Activated naive CD4-positive, alpha-beta T cell treated with anti-CD3 and anti-CD28 coated beads for 36 hours (primary cell): ENCODE results near the gene MAGOHB. TPM values are rescaled to one million over a fixed set of nuclear protein-coding genes. Genes with fewer than 3 reads are reported as not detected.
"Not testable (repeated sequence)": the region's sequence is repeated elsewhere in the genome, so short reads cannot be mapped to it uniquely, and the experiment has no call there.

Experiments
- CTCF ChIA-PET: fragments of 350-600 bp; sonication (Branson Sonifier 250); formaldehyde crosslinking; loops from one replicate; lab custom pipeline; 2021; ENCODE audit warnings: antibody characterized with exemption; lab: Charles Lee
- DNase-seq: peaks from one replicate; pipeline ENCODE4 v3.0.0-alpha.2; 2020
- H3K27ac Mint-ChIP-seq: one replicate; pipeline ENCODE4 v1.8.0; 2021; ENCODE audit warnings: mild to moderate bottlenecking, mixed read lengths
- H3K27me3 Mint-ChIP-seq: one replicate; pipeline ENCODE4 v1.8.0; 2021; ENCODE audit warnings: low read depth, mixed read lengths
- H3K36me3 Mint-ChIP-seq: one replicate; pipeline ENCODE4 v1.8.0; 2021; ENCODE audit warnings: low read depth, mixed read lengths
- H3K4me1 Mint-ChIP-seq: one replicate; pipeline ENCODE4 v1.8.0; 2021; ENCODE audit warnings: low read depth, mixed read lengths
- H3K4me3 Mint-ChIP-seq: one replicate; pipeline ENCODE4 v1.8.0; 2021; ENCODE audit warnings: mild to moderate bottlenecking, moderate library complexity, mixed read lengths
- H3K9me3 Mint-ChIP-seq: one replicate; pipeline ENCODE4 v1.8.0; 2021; ENCODE audit warnings: mixed read lengths
- intact Hi-C: fragments of 100-400 bp; cut with micrococcal nuclease; formaldehyde crosslinking; loops from one replicate; pipeline ENCODE4 v1.15.1; 2023
- total RNA-seq, 2 experiments: library from RNA; stranded (reverse); gene quantifications; one replicate each; pipeline ENCODE4 v1.2.3, GENCODE V29; 2021

The MAGOHB gene
- 10 to 100 TPM; 58.8 to 61.1 TPM for total RNA-seq

DNA sequence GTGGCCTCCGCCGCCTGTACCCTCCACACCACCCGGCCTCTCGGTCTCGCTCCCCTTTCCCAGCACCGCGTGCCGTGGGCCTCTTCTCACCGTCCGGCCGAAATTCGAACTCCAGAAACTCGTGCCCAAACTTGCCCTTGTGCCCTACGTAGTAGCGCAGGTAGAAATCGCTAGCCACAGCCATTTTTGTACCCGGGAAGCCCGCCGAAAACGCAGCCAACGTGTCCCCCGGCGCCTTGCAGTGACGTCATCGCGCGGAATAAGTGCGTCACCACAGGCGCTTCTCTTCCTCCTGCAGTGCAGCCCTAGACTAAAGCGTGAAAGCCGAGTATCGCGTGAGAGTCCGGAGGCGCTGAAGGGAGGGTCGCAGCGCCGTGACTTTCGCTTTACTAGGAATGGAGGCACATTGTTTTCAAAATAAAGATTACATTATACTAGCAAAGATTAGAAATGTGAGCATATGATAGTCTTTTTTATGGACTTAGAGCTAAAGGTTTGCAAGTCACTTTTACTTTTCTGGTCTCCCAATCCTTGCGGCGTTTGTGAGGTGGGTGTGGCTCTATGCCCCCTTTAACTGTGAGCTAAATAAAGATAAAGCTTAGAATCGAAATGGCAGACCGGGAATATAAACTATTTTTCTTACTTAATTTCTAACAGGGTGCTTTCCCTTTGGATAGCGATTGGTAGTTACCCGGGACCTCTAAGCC lies at the start of gene MAGOHB:
Gene MAGOHB, minus strand, starts transcription at position 261 of the 707 bp plus-strand sequence. Its CDS starts 77 bp downstream, at position 184.
- peak; percentile 99 for DNase-seq
- intact Hi-C loops, result loop anchor here (1.0 to 10.0 kb wide), 10 partner anchors 61 to 1159 kb away; partner anchors contain the start of genes CLEC2B, GABARAPL1, SMIM10L1 and STYK1
- peaks cover 2% of the 10 kb centered on the region for H3K27me3 Mint-ChIP-seq
- H3K27ac Mint-ChIP-seq, result peak within 1 kb of the TSS; percentile 99
- H3K4me3 Mint-ChIP-seq, result peak within 1 kb of the TSS; percentile 99
- H3K36me3 Mint-ChIP-seq, result peaks cover 32% of the 10 kb centered on the region
- no peaks in the 10 kb centered on the region for H3K9me3 Mint-ChIP-seq
- H3K4me1 Mint-ChIP-seq, result peaks cover 30% of the 10 kb centered on the region
- CTCF ChIA-PET, result interaction anchor here (2.2 kb wide), 1 partner anchor 136 kb away, joined by 12 read pairs; no protein-coding TSS in a partner anchor

DNA sequence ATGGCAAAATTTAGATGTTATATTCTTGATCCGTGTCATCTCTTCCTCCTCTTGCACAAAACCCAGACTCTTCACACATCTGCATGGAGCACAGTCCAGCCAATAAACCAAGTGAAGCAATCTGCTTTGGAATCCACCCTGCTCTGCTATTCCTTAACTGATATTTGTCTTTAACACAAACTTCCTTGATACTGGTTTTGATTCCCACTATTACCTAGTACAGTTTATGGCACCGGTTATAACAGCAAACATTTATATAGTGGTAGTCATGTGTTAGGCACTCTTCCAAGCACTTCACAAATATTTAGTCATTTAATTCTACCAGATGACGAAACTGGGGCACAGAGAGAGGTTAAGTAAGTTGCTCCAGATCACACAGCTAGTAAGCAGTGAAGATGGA lies 47.9 kb upstream of the MAGOHB start:
- Mint-ChIP-seq H3K4me3 (no peak overlapping the region), H3K9me3 (peaks cover 1% of the 10 kb centered on the region), H3K4me1 (no peaks in the 10 kb centered on the region), H3K27me3 (peaks cover 4% of the 10 kb centered on the region), H3K27ac (no peak overlapping the region), H3K36me3 (no peaks in the 10 kb centered on the region)
- intact Hi-C loops, result no loop called here
- CTCF ChIA-PET, result no interaction called here
- DNase-seq, result no peak

DNA sequence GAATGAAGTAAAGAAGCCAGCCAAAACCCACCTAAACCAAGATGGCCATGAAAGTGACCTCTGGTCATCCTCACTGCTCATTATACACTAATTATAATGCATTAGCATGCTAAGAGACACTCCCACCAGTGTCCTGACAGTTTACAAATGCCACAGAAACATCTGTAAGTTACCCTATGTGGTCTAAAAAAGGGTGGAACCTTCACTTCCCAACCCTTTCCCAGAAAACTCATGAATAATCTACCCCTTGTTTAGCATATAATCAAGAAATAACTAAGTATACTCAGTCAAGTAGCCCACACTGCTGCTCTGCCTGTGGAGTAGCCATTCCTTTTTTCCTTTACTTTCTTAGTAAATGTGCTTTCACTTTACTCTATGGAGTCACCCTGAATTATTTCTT lies 40.6 kb upstream of the MAGOHB start:
- intact Hi-C loops, result no loop called here
- peaks cover 2% of the 10 kb centered on the region for H3K27me3 Mint-ChIP-seq
- H3K4me3 Mint-ChIP-seq, result no peak overlapping the region
- H3K27ac Mint-ChIP-seq, result no peak overlapping the region
- H3K4me1 Mint-ChIP-seq, result no peaks in the 10 kb centered on the region
- CTCF ChIA-PET, result no interaction called here
- H3K36me3 Mint-ChIP-seq, result no peaks in the 10 kb centered on the region
- H3K9me3 Mint-ChIP-seq, result peaks cover 5% of the 10 kb centered on the region
- DNase-seq, result no peak

DNA sequence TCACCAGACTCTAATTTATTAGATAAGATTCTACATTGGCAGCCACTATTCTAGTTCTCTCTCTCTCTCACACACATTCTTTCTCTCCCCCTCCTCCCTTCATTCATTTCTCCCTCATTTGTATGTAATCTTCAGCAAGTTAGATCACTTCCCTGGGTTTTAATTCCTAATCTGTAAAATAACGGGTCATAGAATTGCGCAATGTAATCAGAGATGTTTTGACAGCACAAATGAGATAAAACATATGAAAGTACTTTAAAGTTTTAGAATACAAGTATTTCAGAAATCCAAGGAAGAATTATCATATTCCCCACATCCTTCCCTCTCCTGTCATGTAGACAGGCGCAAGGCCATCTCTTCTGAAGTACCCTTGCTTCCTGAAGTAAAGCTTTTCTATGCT lies 38.8 kb upstream of the MAGOHB start:
- peaks cover 10% of the 10 kb centered on the region for H3K9me3 Mint-ChIP-seq
- no peaks in the 10 kb centered on the region for H3K4me1 Mint-ChIP-seq
- H3K27ac Mint-ChIP-seq, result no peak overlapping the region
- CTCF ChIA-PET, result no interaction called here
- no peak for DNase-seq
- peaks cover 5% of the 10 kb centered on the region for H3K27me3 Mint-ChIP-seq
- intact Hi-C loops, result no loop called here
- no peak overlapping the region for H3K4me3 Mint-ChIP-seq
- H3K36me3 Mint-ChIP-seq, result no peaks in the 10 kb centered on the region

DNA sequence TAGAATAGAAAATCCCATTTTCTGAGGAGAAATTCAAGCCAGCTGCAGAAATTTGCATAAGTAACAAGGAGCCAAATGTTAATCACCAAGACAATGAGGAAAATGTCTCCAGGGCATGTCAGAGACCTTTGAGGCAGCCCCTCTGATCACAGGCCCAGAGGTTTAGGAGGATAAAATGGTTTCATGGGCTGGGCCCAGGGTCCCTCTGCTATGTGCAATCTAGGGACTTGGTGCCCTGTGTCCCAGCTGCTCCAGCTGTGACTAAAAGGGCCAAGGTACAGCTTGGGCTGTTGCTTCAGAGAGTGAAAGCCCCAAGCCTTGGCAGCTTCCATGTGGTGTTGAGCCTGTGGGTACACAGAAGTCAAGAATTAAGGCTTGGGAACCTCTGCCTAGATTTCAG lies 33.2 kb upstream of the MAGOHB start:
- H3K4me1 Mint-ChIP-seq, CTCF ChIA-PET, H3K27ac Mint-ChIP-seq, H3K36me3 Mint-ChIP-seq, intact Hi-C loops, DNase-seq, H3K4me3 Mint-ChIP-seq: not testable (repeated sequence)
- Mint-ChIP-seq H3K9me3 (peaks cover 30% of the 10 kb centered on the region), H3K27me3 (peaks cover 13% of the 10 kb centered on the region)

DNA sequence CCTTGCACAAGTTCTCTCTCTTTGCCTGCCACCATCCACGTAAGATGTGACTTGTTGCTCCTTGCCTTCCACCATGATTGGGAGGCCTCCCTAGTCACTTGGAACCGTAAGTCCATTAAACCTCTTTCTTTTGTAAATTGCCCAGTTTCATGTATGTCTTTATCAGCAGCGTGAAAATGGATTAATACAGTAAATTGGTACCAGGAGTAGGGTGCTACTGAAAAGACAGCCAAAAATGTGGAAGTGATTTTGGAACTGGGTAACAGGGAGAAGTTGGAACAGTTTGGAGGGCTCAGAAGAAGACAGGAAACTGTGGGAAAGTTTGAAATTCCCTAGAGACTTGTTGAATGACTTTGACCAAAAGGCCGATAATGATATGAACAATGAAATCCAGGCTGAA lies 32.5 kb upstream of the MAGOHB start:
- intact Hi-C loops, result no loop called here
- Mint-ChIP-seq H3K4me3 (no peak overlapping the region), H3K27ac (no peak overlapping the region), H3K9me3 (peaks cover 30% of the 10 kb centered on the region), H3K4me1 (no peaks in the 10 kb centered on the region), H3K36me3 (peaks cover 8% of the 10 kb centered on the region), H3K27me3 (peaks cover 13% of the 10 kb centered on the region)
- DNase-seq, result no peak
- CTCF ChIA-PET, result no interaction called here

DNA sequence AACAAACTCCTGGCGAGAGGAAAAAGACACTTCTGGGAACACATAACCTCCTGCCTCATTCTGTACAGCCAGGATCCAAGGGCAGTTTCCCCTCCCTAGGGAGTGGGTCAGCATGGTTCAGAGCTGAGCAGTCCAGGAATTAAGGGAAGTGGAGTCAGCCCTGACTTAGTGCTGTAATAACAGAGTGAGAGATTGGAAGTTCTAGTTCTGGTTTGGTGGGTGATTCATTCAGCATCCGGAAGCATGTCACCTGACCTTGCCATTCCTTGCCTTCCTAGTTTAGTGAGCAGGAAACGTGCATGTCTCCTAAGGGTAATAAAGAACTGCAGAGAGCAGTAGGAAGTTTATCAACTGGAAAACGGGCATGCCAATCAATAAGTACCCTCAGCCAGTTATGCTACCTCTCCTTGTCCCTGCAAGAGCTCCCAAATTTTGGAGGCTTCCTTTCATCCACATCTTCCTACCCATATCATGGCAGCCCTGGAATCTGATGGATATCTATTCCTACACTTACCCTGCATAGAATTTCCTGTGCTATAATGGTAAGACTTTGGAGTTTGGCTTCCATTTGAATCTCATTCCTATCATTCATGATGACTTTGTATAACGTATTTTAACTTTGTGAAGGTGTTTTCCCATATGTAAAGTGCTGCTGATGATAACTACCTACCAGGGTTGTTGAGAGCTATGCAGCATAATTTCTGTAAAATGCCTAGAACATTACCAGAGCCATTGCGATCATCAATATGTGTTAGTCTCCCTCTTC lies 28.5 kb upstream of the MAGOHB start:
- DNase-seq, result no peak
- Mint-ChIP-seq H3K27me3 (peaks cover 14% of the 10 kb centered on the region), H3K4me1 (no peaks in the 10 kb centered on the region), H3K9me3 (peaks cover 22% of the 10 kb centered on the region), H3K4me3 (no peak overlapping the region), H3K27ac (no peak overlapping the region), H3K36me3 (peaks cover 8% of the 10 kb centered on the region)
- intact Hi-C loops, result no loop called here
- CTCF ChIA-PET, result no interaction called here

DNA sequence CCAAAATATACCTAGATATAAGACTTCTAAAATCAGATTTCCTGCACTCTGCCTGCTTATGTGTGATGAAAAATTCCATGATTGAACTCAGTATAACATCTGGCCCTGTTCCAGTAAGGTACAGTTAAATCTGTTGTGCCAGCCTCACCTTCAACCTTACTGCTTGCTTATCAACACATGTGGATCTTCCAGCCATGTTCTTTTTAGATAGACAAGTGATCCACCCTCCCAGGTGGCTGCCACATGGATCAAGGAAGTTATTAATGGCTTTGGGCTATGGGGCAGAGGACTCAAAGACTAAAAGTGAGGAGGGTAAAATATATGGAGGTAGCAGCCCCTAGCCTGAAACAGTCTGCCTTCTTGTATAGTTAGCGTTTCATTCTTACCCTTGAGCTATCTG lies 25.3 kb upstream of the MAGOHB start:
- Mint-ChIP-seq H3K4me3 (no peak overlapping the region), H3K9me3 (no peaks in the 10 kb centered on the region), H3K27me3 (peaks cover 8% of the 10 kb centered on the region), H3K27ac (no peak overlapping the region), H3K4me1 (no peaks in the 10 kb centered on the region), H3K36me3 (no peaks in the 10 kb centered on the region)
- no peak for DNase-seq
- intact Hi-C loops, result no loop called here
- CTCF ChIA-PET, result no interaction called here

DNA sequence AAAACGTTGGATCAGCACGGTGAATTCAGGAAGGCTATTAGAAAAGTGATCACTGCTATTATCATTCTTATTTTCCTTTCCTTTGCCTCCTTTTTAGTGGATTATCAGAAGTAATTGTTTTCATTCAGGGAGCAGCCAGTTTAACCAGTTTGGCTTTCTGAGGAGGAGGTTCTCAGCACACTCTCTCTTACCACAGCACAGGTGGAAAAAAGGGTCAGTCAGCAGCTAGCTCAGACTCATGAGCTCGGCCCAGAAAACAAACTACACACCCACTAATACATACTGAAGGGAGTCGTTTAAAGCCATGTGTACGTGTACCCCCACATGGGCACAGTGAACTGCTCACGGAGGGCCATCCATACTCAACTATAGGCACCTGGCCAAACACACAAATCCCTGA lies 23.2 kb upstream of the MAGOHB start:
- Mint-ChIP-seq H3K4me1 (no peaks in the 10 kb centered on the region), H3K27ac (no peak overlapping the region), H3K9me3 (no peaks in the 10 kb centered on the region), H3K4me3 (no peak overlapping the region), H3K27me3 (peaks cover 5% of the 10 kb centered on the region), H3K36me3 (no peaks in the 10 kb centered on the region)
- intact Hi-C loops, result no loop called here
- no peak for DNase-seq
- CTCF ChIA-PET, result no interaction called here

DNA sequence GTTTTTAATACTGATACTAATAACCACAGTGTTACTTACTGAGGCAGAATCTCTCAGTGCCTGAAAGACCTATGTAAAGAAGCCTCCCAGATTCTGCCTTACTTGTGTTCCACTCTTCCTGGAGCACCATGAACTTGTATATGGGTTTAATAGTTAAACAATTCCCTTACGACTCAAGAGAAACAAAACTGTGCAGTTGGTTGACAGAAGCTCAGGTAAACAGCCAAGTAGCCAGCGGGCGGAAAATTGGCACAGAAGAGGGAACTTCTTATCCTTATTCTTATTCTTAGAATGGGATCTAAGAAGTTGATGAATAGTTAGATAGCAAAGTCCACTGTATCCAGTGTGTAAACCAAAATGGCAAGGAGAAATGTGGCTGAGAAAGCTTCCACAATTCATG lies 22.7 kb upstream of the MAGOHB start:
- no peaks in the 10 kb centered on the region for H3K9me3 Mint-ChIP-seq
- no peak for DNase-seq
- intact Hi-C loops, result no loop called here
- H3K4me3 Mint-ChIP-seq, result no peak overlapping the region
- no peaks in the 10 kb centered on the region for H3K4me1 Mint-ChIP-seq
- H3K27me3 Mint-ChIP-seq, result peaks cover 5% of the 10 kb centered on the region
- H3K27ac Mint-ChIP-seq, result no peak overlapping the region
- CTCF ChIA-PET, result no interaction called here
- H3K36me3 Mint-ChIP-seq, result no peaks in the 10 kb centered on the region

DNA sequence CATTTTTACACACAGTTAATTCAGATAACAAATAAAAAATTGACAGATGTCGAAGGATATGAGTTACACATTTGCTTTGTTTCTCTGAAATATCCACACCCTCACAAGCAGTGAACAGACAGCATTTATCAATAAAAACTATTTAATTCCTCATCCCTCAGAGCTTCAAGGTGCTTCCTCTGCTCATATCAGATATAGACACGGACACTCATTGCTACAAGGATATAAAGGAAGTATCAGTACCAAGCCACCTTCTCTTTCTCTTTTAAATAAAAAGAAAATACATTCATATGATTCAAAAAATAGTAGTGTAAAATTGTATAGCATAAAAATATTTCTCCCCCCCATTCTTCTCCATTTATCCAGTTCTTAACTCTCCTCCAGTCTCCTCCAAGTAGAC lies 21.9 kb upstream of the MAGOHB start:
- CTCF ChIA-PET, result interaction anchor here (0.7 kb wide), 1 partner anchor 851 kb away, joined by 3 read pairs; no protein-coding TSS in a partner anchor
- Mint-ChIP-seq H3K9me3 (no peaks in the 10 kb centered on the region), H3K4me1 (no peaks in the 10 kb centered on the region), H3K27ac (no peak overlapping the region), H3K4me3 (no peak overlapping the region), H3K36me3 (no peaks in the 10 kb centered on the region), H3K27me3 (peaks cover 7% of the 10 kb centered on the region)
- intact Hi-C loops, result no loop called here
- no peak for DNase-seq

DNA sequence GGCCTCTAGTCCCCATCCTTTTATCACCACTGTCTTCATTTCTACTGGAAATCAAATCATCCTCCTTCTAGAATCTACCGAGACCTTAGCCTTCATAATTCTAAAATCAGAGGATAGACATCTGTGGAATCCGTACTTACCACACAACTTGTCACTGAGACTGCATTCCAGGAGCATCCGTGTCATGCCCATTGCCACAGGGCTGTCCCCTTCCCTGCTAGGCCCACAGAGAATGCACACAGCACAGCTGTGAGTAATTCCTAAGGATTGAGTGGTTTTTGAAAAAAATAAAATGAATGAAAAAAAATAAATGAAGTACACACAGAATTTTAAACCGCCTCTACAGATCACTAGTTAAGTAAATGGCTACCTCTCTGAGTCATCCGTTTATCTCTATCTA lies 21.0 kb upstream of the MAGOHB start:
- intact Hi-C loops, result no loop called here
- H3K4me1 Mint-ChIP-seq, result no peaks in the 10 kb centered on the region

DNA sequence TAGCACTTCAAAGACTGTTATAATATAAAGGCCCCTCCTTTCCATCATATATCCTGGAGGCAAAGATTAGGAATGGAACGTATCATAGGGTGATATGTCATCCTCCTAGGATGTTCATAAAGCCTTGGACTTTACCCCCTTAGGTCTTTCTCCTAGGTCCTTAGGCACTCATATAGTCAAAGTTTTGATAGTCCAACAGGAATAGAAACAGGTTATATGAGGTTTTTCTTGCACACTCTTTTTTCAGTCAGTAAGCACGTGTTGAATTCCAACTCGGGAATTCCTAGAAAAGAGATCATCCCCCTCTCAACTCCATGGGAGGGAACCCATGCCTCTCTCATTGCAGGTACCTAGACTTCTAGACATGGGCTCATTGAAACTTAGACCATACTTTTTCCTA lies 20.1 kb upstream of the MAGOHB start:
- intact Hi-C loops, result no loop called here
- H3K4me3 Mint-ChIP-seq, result no peak overlapping the region
- CTCF ChIA-PET, result no interaction called here
- no peaks in the 10 kb centered on the region for H3K9me3 Mint-ChIP-seq
- H3K27me3 Mint-ChIP-seq, result peaks cover 4% of the 10 kb centered on the region
- DNase-seq, result no peak
- H3K27ac Mint-ChIP-seq, result no peak overlapping the region
- no peaks in the 10 kb centered on the region for H3K4me1 Mint-ChIP-seq
- H3K36me3 Mint-ChIP-seq, result no peaks in the 10 kb centered on the region

More for the DNA sequence above, 21.0 kb upstream of the MAGOHB start:
- H3K27me3 Mint-ChIP-seq, result peaks cover 4% of the 10 kb centered on the region
- no peak overlapping the region for H3K4me3 Mint-ChIP-seq
- no peak overlapping the region for H3K27ac Mint-ChIP-seq
- CTCF ChIA-PET, result no interaction called here
- no peaks in the 10 kb centered on the region for H3K36me3 Mint-ChIP-seq
- no peak for DNase-seq
- H3K9me3 Mint-ChIP-seq, result no peaks in the 10 kb centered on the region
